GM12874 (cell line): ENCODE data around the gene HECTD2.

Experiments used
- TF ChIP-seq, protein P1 (sequence below): IDR thresholded peaks from 2 replicates; pipeline ENCODE4 v1.5.1; 2011; ENCODE audit warnings: low read depth, mild to moderate bottlenecking, control low read depth, low read length, moderate library complexity; ENCODE audit not compliant: insufficient read depth

Gene HECTD2

DNA sequence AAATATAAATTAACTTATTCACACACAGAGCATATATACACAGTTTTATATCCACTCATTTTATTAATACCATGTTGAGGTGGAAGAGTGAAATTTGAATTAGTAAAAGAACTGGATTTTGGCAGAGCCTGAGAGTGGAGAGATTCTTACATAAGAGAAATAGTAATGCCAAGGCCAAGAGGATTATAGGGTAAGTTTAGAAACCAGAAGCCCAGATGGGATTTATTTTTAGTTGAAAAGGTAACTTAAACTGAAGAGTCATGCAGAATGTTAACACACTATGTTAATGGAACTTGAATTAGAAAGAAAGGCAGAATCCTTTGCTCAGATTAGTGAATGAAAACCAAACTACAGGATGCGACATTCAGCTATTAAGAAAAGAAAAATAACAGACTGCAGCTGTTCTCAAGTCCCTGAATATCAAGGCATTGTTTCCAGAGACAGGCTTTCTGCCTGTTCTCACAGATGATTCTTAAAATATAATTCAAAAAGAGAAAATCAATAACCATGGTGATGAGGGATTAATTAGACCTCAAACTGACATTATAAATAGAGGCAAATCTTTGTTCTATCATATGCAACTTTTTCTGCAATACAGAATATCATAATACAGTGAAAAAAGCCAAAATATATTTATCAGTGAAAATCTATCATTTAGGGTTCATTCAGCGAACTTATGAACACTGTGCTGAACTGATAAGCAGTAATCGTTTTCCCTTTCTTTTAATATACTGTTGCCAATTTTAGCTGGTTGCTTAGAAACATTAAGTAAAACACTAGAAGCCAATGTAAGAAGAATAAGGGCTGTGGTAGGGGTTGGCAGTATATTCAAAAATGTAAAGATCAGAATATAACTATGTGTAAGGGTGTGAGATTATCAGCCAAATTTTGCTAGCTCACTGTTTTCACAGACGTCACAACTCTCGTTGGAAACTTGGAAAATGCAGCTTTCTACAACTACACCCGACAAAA is 34.4 kb downstream of the HECTD2 start:
- TF ChIP-seq, protein P1, sequence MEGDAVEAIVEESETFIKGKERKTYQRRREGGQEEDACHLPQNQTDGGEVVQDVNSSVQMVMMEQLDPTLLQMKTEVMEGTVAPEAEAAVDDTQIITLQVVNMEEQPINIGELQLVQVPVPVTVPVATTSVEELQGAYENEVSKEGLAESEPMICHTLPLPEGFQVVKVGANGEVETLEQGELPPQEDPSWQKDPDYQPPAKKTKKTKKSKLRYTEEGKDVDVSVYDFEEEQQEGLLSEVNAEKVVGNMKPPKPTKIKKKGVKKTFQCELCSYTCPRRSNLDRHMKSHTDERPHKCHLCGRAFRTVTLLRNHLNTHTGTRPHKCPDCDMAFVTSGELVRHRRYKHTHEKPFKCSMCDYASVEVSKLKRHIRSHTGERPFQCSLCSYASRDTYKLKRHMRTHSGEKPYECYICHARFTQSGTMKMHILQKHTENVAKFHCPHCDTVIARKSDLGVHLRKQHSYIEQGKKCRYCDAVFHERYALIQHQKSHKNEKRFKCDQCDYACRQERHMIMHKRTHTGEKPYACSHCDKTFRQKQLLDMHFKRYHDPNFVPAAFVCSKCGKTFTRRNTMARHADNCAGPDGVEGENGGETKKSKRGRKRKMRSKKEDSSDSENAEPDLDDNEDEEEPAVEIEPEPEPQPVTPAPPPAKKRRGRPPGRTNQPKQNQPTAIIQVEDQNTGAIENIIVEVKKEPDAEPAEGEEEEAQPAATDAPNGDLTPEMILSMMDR: no peak

DNA sequence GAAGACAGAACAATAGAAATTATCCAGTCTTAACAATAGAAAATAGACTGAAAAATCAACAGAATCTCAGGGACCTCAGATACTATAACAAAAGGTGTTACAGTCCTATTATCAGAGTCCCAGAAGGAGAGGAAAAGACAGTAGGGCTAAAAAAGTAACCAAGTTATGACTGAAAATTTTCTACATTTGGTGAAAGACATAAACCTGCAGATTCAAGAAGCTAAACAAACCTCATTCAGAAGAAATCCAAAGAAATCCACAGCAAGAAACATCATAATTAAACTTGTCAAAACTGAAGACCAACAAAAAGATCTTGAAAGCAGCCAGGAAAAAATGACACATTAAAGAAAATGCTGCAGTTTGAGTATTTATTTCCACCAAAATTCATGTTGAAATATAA is 41.9 kb downstream of the HECTD2 start:
- TF ChIP-seq, protein P1: no peak

DNA sequence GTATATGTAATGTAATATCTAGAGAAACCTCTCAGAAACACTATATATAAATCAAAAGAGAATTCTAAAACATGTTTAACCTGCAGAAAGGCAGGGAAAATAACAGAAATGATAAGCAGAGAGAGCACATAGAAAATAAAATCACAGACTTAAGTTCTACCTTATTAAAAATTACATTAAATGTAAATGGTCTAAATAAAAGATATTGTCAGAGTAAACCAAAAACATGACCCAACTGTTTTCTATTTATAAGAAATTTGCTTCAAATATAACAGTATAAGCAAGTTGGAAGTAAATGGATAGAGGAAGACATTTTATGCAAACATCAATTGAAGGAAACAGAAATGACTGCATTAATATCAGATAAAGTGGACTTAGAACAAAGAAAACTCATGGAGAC is 43.4 kb downstream of the HECTD2 start:
- TF ChIP-seq, protein P1: no peak

DNA sequence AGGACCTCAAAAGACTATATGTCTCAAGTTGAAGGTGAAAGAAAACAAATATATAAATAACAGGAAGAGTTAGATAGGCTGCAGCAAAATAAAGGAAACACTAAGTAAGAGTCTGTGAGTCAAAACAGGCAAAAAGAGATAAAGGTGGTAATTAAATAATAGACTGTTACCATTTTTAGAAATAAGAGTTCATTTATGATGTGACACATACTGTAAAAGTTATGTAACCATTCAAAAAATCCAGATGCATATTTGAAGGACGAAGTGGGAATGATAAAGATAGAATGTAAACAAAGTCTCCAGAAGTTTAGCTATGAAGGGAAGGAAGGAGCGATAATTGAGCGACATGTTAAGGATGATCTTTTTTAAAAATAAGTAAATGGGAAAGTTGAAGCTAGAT is 50.5 kb downstream of the HECTD2 start:
- TF ChIP-seq, protein P1: no peak

DNA sequence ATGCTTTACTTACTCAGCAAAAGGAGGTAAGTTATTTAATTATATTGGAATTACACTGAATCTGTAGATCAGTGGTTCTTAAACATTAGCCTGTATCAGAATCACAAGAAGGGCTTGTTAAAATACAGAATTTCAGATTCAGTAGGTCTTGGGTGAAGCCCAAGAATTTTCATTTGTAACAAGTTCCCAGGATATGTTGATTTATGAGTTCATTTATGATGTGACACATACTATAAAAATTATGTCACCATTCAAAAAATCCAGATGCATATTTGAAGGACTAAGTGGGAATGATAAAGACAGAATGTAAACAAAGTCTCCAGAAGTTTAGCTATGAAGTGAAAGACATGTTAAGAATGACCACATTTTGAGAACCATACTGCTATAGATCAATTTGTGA is 52.3 kb downstream of the HECTD2 start:
- TF ChIP-seq, protein P1: no peak

DNA sequence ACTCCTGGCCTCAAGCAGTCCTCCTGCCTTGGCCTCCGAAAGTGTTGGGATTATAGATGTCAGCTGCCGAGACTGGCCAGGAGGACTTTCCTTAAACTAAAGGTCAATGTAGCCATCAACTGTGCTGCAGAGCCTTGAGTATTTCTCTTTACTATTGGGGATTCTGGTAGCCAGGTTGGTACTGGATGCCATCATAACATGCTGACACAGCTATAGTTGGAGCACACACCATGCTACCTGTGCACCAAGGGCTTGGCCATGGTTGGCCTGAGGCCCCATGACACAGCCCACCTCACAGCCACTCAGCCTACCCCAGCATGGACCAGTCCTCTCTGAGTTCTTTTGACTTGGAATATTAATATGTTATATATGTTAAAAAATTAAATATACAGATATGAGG is 54.4 kb downstream of the HECTD2 start:
- TF ChIP-seq, protein P1: no peak

DNA sequence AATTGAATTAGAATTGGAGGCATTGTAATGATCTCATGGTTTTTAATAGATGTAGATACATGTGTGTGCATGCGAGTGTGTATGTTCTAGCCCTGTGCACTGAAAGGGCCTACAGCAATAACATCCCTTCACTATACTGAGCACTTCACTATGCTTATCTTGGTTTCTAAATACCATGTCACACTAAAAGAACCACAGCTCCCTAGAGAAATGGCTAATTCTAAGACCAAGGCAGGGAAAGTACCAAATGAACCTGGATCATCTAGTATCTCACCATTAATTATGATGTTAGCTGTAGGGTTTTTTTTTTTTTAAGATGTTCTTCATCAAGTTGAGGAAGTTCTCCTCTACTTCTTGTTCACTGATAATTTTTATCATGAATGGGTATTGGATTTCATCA is 55.1 kb downstream of the HECTD2 start:
- TF ChIP-seq, protein P1: no peak
